Measurements from ENCODE around the gene ESR2.

- no peak for TF ChIP-seq POLR2A (IDR thresholded peaks at IDR 0.05; ENCODE audit: low read depth, low read length)
- no peak for TF ChIP-seq CTCF (IDR thresholded peaks at IDR 0.05; ENCODE audit: extremely low read depth in 1 of 2, insufficient read depth in 1 of 2, low read depth in 1 of 2, low read length in 2 of 2)
- TF ChIP-seq JUN (IDR thresholded peaks at IDR 0.05; ENCODE audit: borderline replicate concordance, insufficient read depth, insufficient read length, low read depth) = no peak
- TF ChIP-seq FOS (IDR thresholded peaks at IDR 0.05; ENCODE audit: borderline replicate concordance, insufficient read depth, low read length) = no peak
- no peak for TF ChIP-seq EZH2 (IDR thresholded peaks at IDR 0.05; ENCODE audit: borderline replicate concordance, low read depth, low read length, severe bottlenecking)
These were observed 167.6 kb downstream of the ESR2 start for GRCh38 chr14:64126548-64126947.
